HepG2 (cell line): ENCODE results near the gene RIOK3. TPM values are rescaled to one million over a fixed set of nuclear protein-coding genes. Genes with fewer than 3 reads are reported as not detected.

Experiments
- CCAR2 ChIP-seq: fragments of 200-400 bp; formaldehyde crosslinking; optimal IDR thresholded peaks from 2 replicates; pipeline ENCODE3; 2018; ENCODE audit warnings: low read depth, mild to moderate bottlenecking, low read length, moderate library complexity
- MED1 ChIP-seq: sonication (generic); formaldehyde crosslinking; IDR thresholded peaks from 2 replicates; pipeline ENCODE4 v1.4.0; 2020; ENCODE audit warnings: missing genetic modification reagents
- MLXIP ChIP-seq: sonication (generic); formaldehyde crosslinking; IDR thresholded peaks from 2 replicates; pipeline ENCODE4 v1.9.0; 2021; ENCODE audit warnings: missing genetic modification reagents, borderline replicate concordance
- MXI1 ChIP-seq: IDR thresholded peaks from 3 replicates; pipeline ENCODE4 v1.6.1; 2012; ENCODE audit warnings: low read depth, low read length, inconsistent platforms, borderline replicate concordance
- RBFOX2 ChIP-seq: fragments of 200-400 bp; formaldehyde crosslinking; IDR thresholded peaks from 2 replicates; pipeline ENCODE4 v1.6.1; 2017; ENCODE audit warnings: low read depth, mild to moderate bottlenecking, low read length
- RXRB ChIP-seq: IDR thresholded peaks from 2 replicates; pipeline ENCODE4 v1.6.1; 2016; ENCODE audit warnings: borderline replicate concordance, missing genetic modification reagents, missing compliant biosample characterization
- THAP11 ChIP-seq: IDR thresholded peaks from 2 replicates; pipeline ENCODE4 v1.6.1; 2016; ENCODE audit warnings: missing biosample characterization, missing genetic modification reagents
- YEATS4 ChIP-seq: sonication (generic); formaldehyde crosslinking; IDR thresholded peaks from 2 replicates; pipeline ENCODE4 v1.4.0; 2020; ENCODE audit warnings: missing genetic modification reagents, borderline replicate concordance
- ZBTB8A ChIP-seq: sonication (generic); formaldehyde crosslinking; IDR thresholded peaks from 2 replicates; pipeline ENCODE4 v1.4.0; 2020; ENCODE audit warnings: mild to moderate bottlenecking, low read depth, missing genetic modification reagents, borderline replicate concordance
- ZNF235 ChIP-seq: sonication (generic); formaldehyde crosslinking; IDR thresholded peaks from 2 replicates; pipeline ENCODE4 v1.8.1; 2023; ENCODE audit warnings: mild to moderate bottlenecking, missing genetic modification reagents, borderline replicate concordance
- ZNF382 ChIP-seq: sonication (generic); formaldehyde crosslinking; IDR thresholded peaks from 2 replicates; pipeline ENCODE4 v1.5.0; 2020; ENCODE audit warnings: missing genetic modification reagents, mild to moderate bottlenecking, borderline replicate concordance
- ZNF543 ChIP-seq: sonication (generic); formaldehyde crosslinking; IDR thresholded peaks from 2 replicates; pipeline ENCODE4 v1.4.0; 2020; ENCODE audit warnings: mild to moderate bottlenecking, missing genetic modification reagents
- ZNF564 ChIP-seq: sonication (generic); formaldehyde crosslinking; IDR thresholded peaks from 2 replicates; pipeline ENCODE4 v1.8.1; 2023; ENCODE audit warnings: mild to moderate bottlenecking, missing genetic modification reagents
- ZNF772 ChIP-seq: sonication (generic); formaldehyde crosslinking; IDR thresholded peaks from 2 replicates; pipeline ENCODE4 v1.5.0; 2020; ENCODE audit warnings: mild to moderate bottlenecking, missing genetic modification reagents
- polyA plus RNA-seq, 8 experiments: library from polyadenylated mRNA; depleted of rRNA in 3 of 8; stranded (reverse) in 7 of 8; unstranded in 1 of 8; fragments of >200 nt; fragmentation: Illumina TruSeq in 4 of 8; extraction: Trizol in 4 of 8; gene quantifications; 2 replicates each; pipeline versions ENCODE4 v1.2.1 to v1.2.3, GENCODE V29; 2011 to 2016; ENCODE audit warnings: low read depth in 4 of 8, missing spikeins in 1 of 8, mixed read lengths in 1 of 8; ENCODE audit not compliant: insufficient read depth in 1 of 8
- total RNA-seq, 5 experiments: library from RNA; depleted of rRNA; stranded (reverse); fragments of >200 nt; fragmentation: Illumina TruSeq; extraction: Trizol; gene quantifications; 2 replicates each; pipeline ENCODE4 v1.2.3, GENCODE V29; 2016; ENCODE audit warnings: low read depth in 1 of 5
- TF ChIP-seq, protein P1 (sequence below): sonication (generic); formaldehyde crosslinking; IDR thresholded peaks from 2 replicates; pipeline ENCODE4 v1.5.1; 2020; ENCODE audit warnings: mild to moderate bottlenecking, missing genetic modification reagents
- TF ChIP-seq, protein P2 (sequence below): sonication (generic); formaldehyde crosslinking; IDR thresholded peaks from 2 replicates; pipeline ENCODE4 v1.5.1; 2020; ENCODE audit warnings: mild to moderate bottlenecking, missing genetic modification reagents, moderate library complexity
- TF ChIP-seq, protein P3 (sequence below): IDR thresholded peaks from 2 replicates; pipeline ENCODE4 v1.6.1; 2016; ENCODE audit warnings: mild to moderate bottlenecking

RIOK3 gene
- total and polyA plus RNA-seq, 2 of the 13 experiments (the other 11 are each of a cell fraction or from before 2014, with no cell fraction given) = 26.7 to 36.0 TPM

DNA sequence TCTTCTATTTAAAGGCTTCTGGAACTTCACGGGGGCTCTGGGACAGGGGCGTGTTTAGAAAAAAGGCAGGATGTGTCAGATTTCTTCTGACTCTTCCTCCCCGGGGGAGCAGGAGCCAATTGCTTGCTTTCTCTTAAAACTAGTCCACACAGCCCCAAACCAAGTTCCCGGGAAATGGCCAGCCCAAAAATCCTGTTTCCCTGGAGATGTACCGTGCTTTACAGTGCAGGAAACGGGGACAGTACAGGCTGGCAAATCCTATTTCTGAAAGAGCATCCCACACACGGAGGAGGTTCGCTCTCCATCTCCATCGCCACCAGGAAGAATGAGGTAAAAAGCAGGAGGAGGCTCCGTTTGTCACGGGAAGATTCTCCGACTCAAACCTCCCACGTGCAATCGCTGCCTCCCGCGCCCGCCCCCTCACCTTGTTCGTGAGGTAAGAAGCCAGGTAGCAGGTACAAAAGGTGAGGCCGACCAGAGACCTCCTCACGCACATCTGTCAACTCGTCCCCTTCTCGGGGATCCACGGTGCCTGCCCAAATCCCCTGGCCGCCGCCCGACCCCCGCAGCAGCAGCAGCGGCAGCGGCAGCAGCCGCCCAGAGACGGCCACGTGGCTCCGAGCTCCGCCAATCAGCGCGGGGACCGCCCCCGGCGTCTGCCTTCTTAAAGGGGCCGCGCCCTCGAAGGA, 15.6 kb upstream of the RIOK3 start (continued):
- TF ChIP-seq RBFOX2 = peak; percentile 73
- no peak for TF ChIP-seq ZNF564 (CRISPR knock-in tag)
- TF ChIP-seq, protein P1, sequence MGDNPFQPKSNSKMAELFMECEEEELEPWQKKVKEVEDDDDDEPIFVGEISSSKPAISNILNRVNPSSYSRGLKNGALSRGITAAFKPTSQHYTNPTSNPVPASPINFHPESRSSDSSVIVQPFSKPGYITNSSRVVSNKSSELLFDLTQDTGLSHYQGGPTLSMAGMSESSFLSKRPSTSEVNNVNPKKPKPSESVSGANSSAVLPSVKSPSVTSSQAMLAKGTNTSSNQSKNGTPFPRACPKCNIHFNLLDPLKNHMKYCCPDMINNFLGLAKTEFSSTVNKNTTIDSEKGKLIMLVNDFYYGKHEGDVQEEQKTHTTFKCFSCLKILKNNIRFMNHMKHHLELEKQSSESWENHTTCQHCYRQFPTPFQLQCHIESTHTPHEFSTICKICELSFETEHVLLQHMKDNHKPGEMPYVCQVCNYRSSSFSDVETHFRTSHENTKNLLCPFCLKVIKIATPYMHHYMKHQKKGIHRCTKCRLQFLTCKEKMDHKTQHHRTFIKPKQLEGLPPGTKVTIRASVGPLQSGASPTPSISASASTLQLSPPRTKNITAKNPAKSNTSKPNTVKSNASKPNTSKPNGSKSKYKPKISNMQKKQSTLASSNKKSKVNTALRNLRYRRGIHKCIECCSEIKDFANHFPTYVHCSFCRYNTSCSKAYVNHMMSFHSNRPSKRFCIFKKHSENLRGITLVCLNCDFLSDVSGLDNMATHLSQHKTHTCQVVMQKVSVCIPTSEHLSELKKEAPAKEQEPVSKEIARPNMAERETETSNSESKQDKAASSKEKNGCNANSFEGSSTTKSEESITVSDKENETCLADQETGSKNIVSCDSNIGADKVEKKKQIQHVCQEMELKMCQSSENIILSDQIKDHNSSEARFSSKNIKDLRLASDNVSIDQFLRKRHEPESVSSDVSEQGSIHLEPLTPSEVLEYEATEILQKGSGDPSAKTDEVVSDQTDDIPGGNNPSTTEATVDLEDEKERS (CRISPR knock-in tag) = 0 out of 2 replicates have a peak, but pooled peaks have one; percentile 52
- no peak for TF ChIP-seq RXRB (CRISPR knock-in tag)
- TF ChIP-seq, protein P2, sequence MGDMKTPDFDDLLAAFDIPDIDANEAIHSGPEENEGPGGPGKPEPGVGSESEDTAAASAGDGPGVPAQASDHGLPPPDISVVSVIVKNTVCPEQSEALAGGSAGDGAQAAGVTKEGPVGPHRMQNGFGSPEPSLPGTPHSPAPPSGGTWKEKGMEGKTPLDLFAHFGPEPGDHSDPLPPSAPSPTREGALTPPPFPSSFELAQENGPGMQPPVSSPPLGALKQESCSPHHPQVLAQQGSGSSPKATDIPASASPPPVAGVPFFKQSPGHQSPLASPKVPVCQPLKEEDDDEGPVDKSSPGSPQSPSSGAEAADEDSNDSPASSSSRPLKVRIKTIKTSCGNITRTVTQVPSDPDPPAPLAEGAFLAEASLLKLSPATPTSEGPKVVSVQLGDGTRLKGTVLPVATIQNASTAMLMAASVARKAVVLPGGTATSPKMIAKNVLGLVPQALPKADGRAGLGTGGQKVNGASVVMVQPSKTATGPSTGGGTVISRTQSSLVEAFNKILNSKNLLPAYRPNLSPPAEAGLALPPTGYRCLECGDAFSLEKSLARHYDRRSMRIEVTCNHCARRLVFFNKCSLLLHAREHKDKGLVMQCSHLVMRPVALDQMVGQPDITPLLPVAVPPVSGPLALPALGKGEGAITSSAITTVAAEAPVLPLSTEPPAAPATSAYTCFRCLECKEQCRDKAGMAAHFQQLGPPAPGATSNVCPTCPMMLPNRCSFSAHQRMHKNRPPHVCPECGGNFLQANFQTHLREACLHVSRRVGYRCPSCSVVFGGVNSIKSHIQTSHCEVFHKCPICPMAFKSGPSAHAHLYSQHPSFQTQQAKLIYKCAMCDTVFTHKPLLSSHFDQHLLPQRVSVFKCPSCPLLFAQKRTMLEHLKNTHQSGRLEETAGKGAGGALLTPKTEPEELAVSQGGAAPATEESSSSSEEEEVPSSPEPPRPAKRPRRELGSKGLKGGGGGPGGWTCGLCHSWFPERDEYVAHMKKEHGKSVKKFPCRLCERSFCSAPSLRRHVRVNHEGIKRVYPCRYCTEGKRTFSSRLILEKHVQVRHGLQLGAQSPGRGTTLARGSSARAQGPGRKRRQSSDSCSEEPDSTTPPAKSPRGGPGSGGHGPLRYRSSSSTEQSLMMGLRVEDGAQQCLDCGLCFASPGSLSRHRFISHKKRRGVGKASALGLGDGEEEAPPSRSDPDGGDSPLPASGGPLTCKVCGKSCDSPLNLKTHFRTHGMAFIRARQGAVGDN (CRISPR knock-in tag) = peak; percentile 92
- no peak for TF ChIP-seq ZNF772 (CRISPR knock-in tag)
- TF ChIP-seq MED1 = no peak; the same call in 1 of the 2 replicates
- TF ChIP-seq, protein P3, sequence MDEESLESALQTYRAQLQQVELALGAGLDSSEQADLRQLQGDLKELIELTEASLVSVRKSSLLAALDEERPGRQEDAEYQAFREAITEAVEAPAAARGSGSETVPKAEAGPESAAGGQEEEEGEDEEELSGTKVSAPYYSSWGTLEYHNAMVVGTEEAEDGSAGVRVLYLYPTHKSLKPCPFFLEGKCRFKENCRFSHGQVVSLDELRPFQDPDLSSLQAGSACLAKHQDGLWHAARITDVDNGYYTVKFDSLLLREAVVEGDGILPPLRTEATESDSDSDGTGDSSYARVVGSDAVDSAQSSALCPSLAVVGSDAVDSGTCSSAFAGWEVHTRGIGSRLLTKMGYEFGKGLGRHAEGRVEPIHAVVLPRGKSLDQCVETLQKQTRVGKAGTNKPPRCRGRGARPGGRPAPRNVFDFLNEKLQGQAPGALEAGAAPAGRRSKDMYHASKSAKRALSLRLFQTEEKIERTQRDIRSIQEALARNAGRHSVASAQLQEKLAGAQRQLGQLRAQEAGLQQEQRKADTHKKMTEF (CRISPR knock-in tag) = peak; percentile 31; the same call in 1 of the 2 replicates
- TF ChIP-seq ZNF235 (CRISPR knock-in tag) = 0 out of 2 replicates have a peak, but pooled peaks have one; percentile 71
- peak; percentile 61; the same call in 1 of the 3 replicates for TF ChIP-seq MXI1
- TF ChIP-seq MLXIP (CRISPR knock-in tag) = no peak
- TF ChIP-seq ZNF543 (CRISPR knock-in tag) = no peak
- peak; percentile 23; the same call in 1 of the 2 replicates for TF ChIP-seq THAP11 (CRISPR knock-in tag)
- TF ChIP-seq YEATS4 = peak; percentile 62; the same call in 1 of the 2 replicates
- no peak for TF ChIP-seq ZBTB8A (CRISPR knock-in tag)
- TF ChIP-seq CCAR2 = no peak
- no peak for TF ChIP-seq ZNF382 (CRISPR knock-in tag)
